Progenitor cell of endocrine pancreas (in vitro differentiated cells): ENCODE data around the gene P2RY12. TPM values are rescaled to one million over a fixed set of nuclear protein-coding genes. Genes with fewer than 3 reads are reported as not detected.

Source experiments
- DNase-seq: peaks from one replicate; pipeline ENCODE4 v3.0.0; 2021; ENCODE audit warnings: low spot score; ENCODE audit not compliant: unreplicated experiment
- H3K27ac Mint-ChIP-seq: 2 replicates; pipeline ENCODE4 v1.8.0; 2021; ENCODE audit warnings: mild to moderate bottlenecking, moderate library complexity, mixed read lengths
- H3K27me3 Mint-ChIP-seq: 2 replicates; pipeline ENCODE4 v1.8.0; 2021; ENCODE audit warnings: mixed read lengths
- H3K36me3 Mint-ChIP-seq: 2 replicates; pipeline ENCODE4 v1.8.0; 2022; ENCODE audit warnings: mixed read lengths; ENCODE audit not compliant: insufficient read depth
- H3K4me1 Mint-ChIP-seq: 2 replicates; pipeline ENCODE4 v1.8.0; 2021; ENCODE audit warnings: low read depth, mixed read lengths
- H3K4me3 Mint-ChIP-seq: 2 replicates; pipeline ENCODE4 v1.8.0; 2021; ENCODE audit warnings: low read depth, mild to moderate bottlenecking, moderate library complexity, mixed read lengths
- H3K9me3 Mint-ChIP-seq: 2 replicates; pipeline ENCODE4 v1.8.0; 2021; ENCODE audit warnings: low read depth, mixed read lengths
- CTCF ChIP-seq: fragments of 200-600 bp; sonication (generic); IDR thresholded peaks from one replicate; pipeline ENCODE4 v1.5.0; 2021; ENCODE audit warnings: antibody characterized with exemption, mild to moderate bottlenecking; ENCODE audit not compliant: unreplicated experiment
- total RNA-seq: library from RNA; stranded (reverse); gene quantifications from 2 replicates; pipeline ENCODE4 v1.2.1, GENCODE V29; 2021

P2RY12 gene
- total RNA-seq, 1 donor from 2014 or later = not detected

- Mint-ChIP-seq H3K27me3 (no peaks in the 10 kb centered on the region), H3K4me1 (no peaks in the 10 kb centered on the region), H3K4me3 (no peak overlapping the region), H3K27ac (no peak overlapping the region), H3K36me3 (no peaks in the 10 kb centered on the region), H3K9me3 (no peaks in the 10 kb centered on the region)
- no peak for DNase-seq
- TF ChIP-seq CTCF = no peak
Measured at GRCh38 chr3:151314593-151314992, 70.0 kb downstream of the P2RY12 start.

- Mint-ChIP-seq H3K4me3 (no peak overlapping the region), H3K9me3 (no peaks in the 10 kb centered on the region), H3K36me3 (no peaks in the 10 kb centered on the region), H3K27ac (no peak overlapping the region), H3K4me1 (no peaks in the 10 kb centered on the region), H3K27me3 (no peaks in the 10 kb centered on the region)
- no peak for TF ChIP-seq CTCF
- no peak for DNase-seq
Measured at GRCh38 chr3:151314137-151314536, 70.4 kb downstream of the P2RY12 start.

- no peaks in the 10 kb centered on the region for H3K36me3 Mint-ChIP-seq
- no peaks in the 10 kb centered on the region for H3K9me3 Mint-ChIP-seq
- no peaks in the 10 kb centered on the region for H3K4me1 Mint-ChIP-seq
- no peak overlapping the region for H3K27ac Mint-ChIP-seq
- H3K4me3 Mint-ChIP-seq = no peak overlapping the region
- H3K27me3 Mint-ChIP-seq = no peaks in the 10 kb centered on the region
- no peak for DNase-seq
- no peak for TF ChIP-seq CTCF
Measured at GRCh38 chr3:151312972-151313371, 71.6 kb downstream of the P2RY12 start.

- Mint-ChIP-seq H3K27ac (no peak overlapping the region), H3K4me1 (peaks cover 6% of the 10 kb centered on the region), H3K27me3 (no peaks in the 10 kb centered on the region), H3K36me3 (no peaks in the 10 kb centered on the region), H3K4me3 (no peak overlapping the region), H3K9me3 (no peaks in the 10 kb centered on the region)
- DNase-seq = no peak
- no peak for TF ChIP-seq CTCF
Measured at GRCh38 chr3:151309566-151309965, 75.0 kb downstream of the P2RY12 start.

GRCh38 chr3:151307583-151308488 is 76.7 kb downstream of the P2RY12 start:
- DNase-seq = no peak
- Mint-ChIP-seq H3K4me1 (peaks cover 9% of the 10 kb centered on the region), H3K9me3 (no peaks in the 10 kb centered on the region), H3K27me3 (no peaks in the 10 kb centered on the region), H3K36me3 (no peaks in the 10 kb centered on the region), H3K27ac (no peak overlapping the region), H3K4me3 (no peak overlapping the region)
- TF ChIP-seq CTCF = no peak
